HG03378 (cell line): Measurements from ENCODE around the gene ST7.
"Not testable (repeated sequence)": the region's sequence is repeated elsewhere in the genome, so short reads cannot be mapped to it uniquely, and the experiment has no call there.

Source experiments
- ATAC-seq: cut with Tn5 transposase; IDR thresholded peaks from one replicate; pipeline ENCODE4 v1.9.1; 2021; ENCODE audit warnings: mild to moderate bottlenecking, moderate library complexity; ENCODE audit not compliant: unreplicated experiment

The ST7 gene

DNA sequence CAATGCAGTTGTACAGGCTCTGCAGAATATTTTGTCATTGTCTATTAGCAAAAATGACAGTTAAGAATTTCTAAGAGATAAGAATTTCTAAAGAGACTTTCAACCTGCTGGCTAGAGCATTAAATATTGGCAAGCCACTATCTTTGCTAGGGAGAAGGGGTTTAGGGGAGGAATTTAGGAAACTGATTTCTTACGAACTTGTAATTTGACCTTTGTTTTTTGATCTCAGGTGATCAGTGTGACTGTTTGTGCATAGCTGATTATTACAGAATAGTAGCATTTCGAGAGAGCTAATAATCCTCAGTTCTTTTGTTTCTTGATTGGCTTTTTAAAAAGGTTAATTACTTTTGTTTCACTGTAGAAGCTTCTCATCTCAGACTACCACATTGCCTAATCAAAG, 68.1 kb downstream of the ST7 start:
- no peak for ATAC-seq

- ATAC-seq = no peak
Observed at GRCh38 chr7:117021986-117022385, 68.7 kb downstream of the ST7 start.

GRCh38 chr7:117023325-117023854, 70.1 kb downstream of the ST7 start:
- peak; percentile 79 for ATAC-seq

DNA sequence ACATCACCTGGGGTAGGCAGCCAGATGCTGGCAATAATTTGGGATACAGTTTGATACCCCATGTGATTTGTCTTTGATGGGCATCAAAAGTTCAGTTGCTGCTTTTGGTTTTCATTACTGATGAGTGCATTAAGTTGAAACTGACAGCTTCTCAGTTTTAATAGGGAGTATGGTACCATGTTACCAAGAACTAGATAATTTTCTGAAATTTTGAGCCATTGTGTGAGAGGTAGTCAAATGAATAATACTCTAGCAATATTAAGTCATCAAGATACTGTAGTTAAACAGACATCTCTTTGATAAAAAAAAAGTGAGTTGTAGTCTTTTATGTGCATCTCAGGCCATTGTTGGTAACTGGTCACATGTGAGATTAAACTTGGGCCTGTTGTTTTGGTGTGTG, 71.5 kb downstream of the ST7 start:
- no peak for ATAC-seq

GRCh38 chr7:117025891-117026290, 72.6 kb downstream of the ST7 start:
- ATAC-seq = no peak

DNA sequence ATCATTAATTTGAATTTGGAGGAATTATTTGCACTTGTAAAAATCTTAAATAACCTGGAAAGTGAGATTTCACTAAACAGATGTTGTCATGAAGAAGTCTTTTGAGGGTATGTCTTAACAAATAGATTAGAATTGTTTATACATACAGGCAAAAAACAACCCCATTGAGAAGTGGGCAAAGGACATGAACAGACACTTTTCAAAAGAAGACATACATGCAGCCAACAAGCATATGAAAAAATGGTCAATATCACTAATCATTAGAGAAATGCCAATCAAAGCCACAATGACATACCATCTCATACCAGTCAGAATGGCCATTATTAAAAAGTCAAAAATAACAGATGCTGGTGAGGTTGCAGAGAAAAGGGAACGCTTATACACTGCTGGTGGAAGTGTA, 77.0 kb downstream of the ST7 start:
- ATAC-seq = not testable (repeated sequence)

GRCh38 chr7:117030793-117031192, 77.5 kb downstream of the ST7 start:
- ATAC-seq = not testable (repeated sequence)

GRCh38 chr7:117032810-117033209, 79.5 kb downstream of the ST7 start:
- no peak for ATAC-seq

DNA sequence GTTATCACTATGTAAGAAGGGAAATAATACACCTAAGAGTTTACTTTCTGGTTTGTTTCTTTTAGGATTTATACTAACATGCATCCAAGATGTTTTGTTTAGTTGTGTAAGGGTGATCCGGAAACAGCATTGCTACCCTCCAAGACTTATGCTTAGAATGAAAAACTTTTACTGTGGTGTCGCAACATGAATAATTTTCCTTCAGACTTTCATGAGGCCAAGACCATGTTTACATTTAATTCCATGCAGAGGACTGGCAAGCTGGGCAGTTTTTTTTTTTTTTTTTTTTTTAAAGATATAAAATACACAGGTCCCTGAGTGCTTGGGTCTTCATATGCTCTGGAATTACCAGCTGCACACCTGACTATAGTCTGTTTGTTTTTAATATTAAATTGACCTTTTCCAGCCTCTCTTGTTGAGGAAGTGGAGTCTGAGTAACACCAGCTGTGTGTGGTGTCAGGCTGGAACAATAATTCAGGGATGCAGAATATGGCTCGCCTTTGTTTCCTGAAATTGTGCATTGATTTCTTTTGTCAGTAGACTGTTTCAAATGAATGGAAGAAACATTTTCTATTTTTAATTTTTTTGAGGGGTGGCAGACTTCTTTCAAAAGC, 81.7 kb downstream of the ST7 start:
- ATAC-seq = no peak

GRCh38 chr7:117035465-117035862, 82.2 kb downstream of the ST7 start:
- no peak for ATAC-seq

- no peak for ATAC-seq
Observed at GRCh38 chr7:117036053-117036669, 82.9 kb downstream of the ST7 start.

DNA sequence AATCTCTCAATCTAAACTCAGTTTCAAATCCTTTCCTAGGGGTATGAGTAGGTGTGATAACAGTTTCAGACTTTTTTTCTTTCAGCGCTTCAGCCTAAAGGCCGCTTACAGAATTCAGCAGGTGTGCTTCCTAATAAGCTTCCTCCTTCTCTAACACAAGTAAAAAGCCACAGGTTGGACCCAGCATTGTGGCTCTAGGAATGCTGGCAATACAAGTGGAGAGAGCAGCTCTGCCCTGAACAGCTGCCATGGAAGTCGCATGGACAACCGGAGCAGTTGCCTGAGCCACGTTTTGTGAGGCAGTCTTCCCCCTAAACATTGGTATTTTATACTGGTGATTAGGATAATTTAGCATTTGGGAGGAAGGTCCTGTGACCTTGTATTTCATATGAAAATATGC, 83.5 kb downstream of the ST7 start:
- no peak for ATAC-seq

DNA sequence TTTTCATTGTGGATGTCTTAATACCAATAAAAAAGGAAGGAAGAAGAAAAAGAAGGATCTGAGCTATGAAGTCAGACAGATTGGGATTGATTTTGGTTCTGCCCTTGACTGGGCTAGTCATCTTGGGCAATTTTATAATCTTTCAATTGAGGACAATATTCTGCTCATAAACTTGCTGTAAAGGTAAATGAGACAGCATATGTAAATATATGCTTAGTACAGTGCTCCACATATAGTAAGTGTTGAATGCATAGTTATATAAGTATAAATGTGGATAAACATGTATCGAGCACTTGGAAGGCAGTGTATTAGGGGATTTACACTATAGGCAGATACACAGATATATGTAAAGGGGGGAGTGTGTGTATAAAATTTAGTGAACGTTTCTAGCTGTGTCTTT, 85.1 kb downstream of the ST7 start:
- no peak for ATAC-seq

- ATAC-seq = peak; percentile 95
Observed at GRCh38 chr7:117041007-117041406, 87.7 kb downstream of the ST7 start.

DNA sequence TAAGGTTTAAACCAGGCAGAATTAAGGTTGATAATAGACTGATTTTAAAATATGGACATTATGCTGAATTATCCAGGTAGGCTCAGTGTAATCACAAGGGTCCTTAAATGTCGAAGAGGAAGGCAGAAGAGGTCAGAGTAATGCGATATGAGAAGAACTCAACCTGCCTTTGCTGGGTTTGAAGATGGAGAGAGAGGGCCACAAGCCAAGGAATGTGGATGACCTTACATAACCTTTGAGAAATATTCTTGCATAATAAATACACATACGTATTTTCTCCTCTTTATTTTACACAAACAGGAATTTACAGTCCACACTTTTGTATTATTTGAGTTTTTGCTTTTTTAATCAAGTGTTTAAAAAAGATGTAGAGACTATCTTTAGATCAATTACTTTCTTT, 88.5 kb downstream of the ST7 start:
- ATAC-seq = no peak

- no peak for ATAC-seq
Observed at GRCh38 chr7:117043108-117043825, 90.0 kb downstream of the ST7 start.

- ATAC-seq = no peak
Observed at GRCh38 chr7:117044664-117045063, 91.4 kb downstream of the ST7 start.

- no peak for ATAC-seq
Observed at GRCh38 chr7:117045927-117046710, 92.8 kb downstream of the ST7 start.

- ATAC-seq = no peak
Observed at GRCh38 chr7:117047496-117047895, 94.2 kb downstream of the ST7 start.

DNA sequence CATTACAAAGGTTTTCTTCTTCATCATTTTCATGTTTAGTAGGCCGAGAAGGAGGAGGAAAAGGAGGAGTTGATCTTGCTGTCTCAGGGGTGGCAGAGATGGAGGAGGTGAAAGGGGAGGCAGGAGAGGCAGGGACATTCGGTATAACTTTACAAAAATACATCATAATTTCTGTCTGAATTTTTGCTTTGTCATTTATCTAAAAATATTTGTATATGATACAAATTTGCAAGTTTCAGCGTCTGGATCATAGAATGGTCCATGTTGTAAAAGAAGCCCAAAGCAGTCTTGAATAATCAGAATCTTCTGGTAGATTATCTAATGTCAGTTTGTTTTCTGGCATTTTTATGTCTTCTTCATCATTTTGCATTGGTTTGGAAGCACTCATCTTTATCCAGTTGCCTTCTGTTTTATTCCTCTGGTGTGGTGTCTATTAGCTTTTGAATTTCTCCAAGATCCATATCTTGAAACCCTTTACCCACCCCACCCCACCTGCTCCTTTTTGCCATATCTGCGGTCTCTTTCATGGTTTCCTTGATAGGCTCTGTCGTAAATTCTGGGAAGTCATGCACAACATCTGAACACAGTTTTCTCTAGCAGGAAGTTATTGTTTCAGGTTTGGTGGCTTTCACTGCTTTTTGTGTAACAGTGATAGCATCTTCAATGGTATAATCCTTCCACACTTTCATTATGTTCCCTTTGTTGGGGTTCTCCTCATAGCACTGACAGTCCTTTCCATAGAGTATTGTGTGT, 95.0 kb downstream of the ST7 start:
- no peak for ATAC-seq

- ATAC-seq = no peak
Observed at GRCh38 chr7:117048882-117049281, 95.6 kb downstream of the ST7 start.
